H1 (cell line): ENCODE measurements around the gene LCE1B. TPM values are rescaled to one million over a fixed set of nuclear protein-coding genes. Genes with fewer than 3 reads are reported as not detected.

ENCODE experiments used
- CBX5 ChIP-seq: fragments of 300-800, 300-1000 bp; sonication (generic); IDR thresholded peaks from 2 replicates; pipeline ENCODE4 v1.7.1; 2016; ENCODE audit warnings: antibody characterized with exemption, low read length, low read depth
- GTF2F1 ChIP-seq: IDR thresholded peaks from 2 replicates; pipeline ENCODE4 v1.6.1; 2012; ENCODE audit warnings: low read depth, low read length, improper control_type of control experiment, borderline replicate concordance
- JUN ChIP-seq: IDR thresholded peaks from 2 replicates; pipeline ENCODE4 v1.6.1; 2011; ENCODE audit warnings: low read depth, mild to moderate bottlenecking, improper control_type of control experiment, low read length
- JUND ChIP-seq: IDR thresholded peaks from 2 replicates; pipeline ENCODE4 v1.6.1; 2011; ENCODE audit warnings: mild to moderate bottlenecking, improper control_type of control experiment, low read length
- SP4 ChIP-seq: IDR thresholded peaks from 2 replicates; pipeline ENCODE4 v1.6.1; 2012; ENCODE audit warnings: low read length, inconsistent platforms
- TAF1 ChIP-seq: IDR thresholded peaks from 2 replicates; pipeline ENCODE4 v1.6.1; 2011; ENCODE audit warnings: mild to moderate bottlenecking, low read depth, low read length
- polyA plus RNA-seq, 7 experiments: library from polyadenylated mRNA; depleted of rRNA in 3 of 7; stranded (reverse) in 5 of 7; unstranded in 2 of 7; fragments of >200 nt in 5 of 7; fragments of 200-250 nt in 2 of 7; gene quantifications; 1 replicate in 5 of 7; 2 replicates in 1 of 7; 4 replicates in 1 of 7; pipeline versions ENCODE4 v1.2.1 to v1.2.3, GENCODE V29; 2011 to 2013; ENCODE audit warnings: missing spikeins in 2 of 7, mixed read lengths in 2 of 7
- total RNA-seq: library from RNA; stranded (reverse); fragmentation: NEBNext Ultra II Directional; extraction: Animal tissue kit (Norgen Biotek cat#: 25700); gene quantifications from 2 replicates; pipeline ENCODE4 v1.2.1, GENCODE V29; 2021
- TF ChIP-seq, protein P1 (sequence below), 3 experiments: IDR thresholded peaks; 1 replicate in 2 of 3; 2 replicates in 1 of 3; pipeline versions ENCODE4 v1.5.1 to v1.6.1; 2011; ENCODE audit warnings: low read length in 3 of 3, mild to moderate bottlenecking in 3 of 3, inconsistent platforms in 2 of 3, low read depth in 1 of 3, moderate library complexity in 1 of 3; ENCODE audit not compliant: insufficient read depth in 1 of 3; ENCODE audit errors: control extremely low read depth in 1 of 3

The LCE1B gene
- total and polyA plus RNA-seq, 2 of the 8 experiments (the other 6 are each of a cell fraction or from before 2014, with no cell fraction given), result not detected

DNA sequence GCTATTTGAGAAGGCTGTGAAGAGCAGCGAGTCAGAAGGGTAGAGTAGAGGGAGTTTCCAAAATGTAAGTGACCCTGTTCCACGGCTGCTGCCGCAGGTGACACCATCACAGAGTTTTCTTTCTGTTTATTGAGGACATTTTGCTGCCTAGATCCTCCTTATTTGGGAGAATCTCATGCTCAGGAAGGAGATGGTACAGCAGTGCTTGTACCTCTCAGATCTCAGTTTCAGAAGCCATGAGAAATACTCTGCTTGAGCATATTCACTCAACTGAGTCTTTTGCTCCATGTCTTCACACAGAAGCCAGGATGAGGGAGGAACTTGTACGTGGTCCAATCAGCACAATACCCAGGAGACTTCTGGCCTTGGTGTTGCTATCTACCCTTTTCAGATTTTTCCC, 49.6 kb downstream of the LCE1B start (continued):
- TF ChIP-seq, protein P1, sequence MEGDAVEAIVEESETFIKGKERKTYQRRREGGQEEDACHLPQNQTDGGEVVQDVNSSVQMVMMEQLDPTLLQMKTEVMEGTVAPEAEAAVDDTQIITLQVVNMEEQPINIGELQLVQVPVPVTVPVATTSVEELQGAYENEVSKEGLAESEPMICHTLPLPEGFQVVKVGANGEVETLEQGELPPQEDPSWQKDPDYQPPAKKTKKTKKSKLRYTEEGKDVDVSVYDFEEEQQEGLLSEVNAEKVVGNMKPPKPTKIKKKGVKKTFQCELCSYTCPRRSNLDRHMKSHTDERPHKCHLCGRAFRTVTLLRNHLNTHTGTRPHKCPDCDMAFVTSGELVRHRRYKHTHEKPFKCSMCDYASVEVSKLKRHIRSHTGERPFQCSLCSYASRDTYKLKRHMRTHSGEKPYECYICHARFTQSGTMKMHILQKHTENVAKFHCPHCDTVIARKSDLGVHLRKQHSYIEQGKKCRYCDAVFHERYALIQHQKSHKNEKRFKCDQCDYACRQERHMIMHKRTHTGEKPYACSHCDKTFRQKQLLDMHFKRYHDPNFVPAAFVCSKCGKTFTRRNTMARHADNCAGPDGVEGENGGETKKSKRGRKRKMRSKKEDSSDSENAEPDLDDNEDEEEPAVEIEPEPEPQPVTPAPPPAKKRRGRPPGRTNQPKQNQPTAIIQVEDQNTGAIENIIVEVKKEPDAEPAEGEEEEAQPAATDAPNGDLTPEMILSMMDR (IDR thresholded peaks at IDR 0.05; ENCODE audit: control extremely low read depth in 1 of 3, insufficient read depth in 1 of 3, low read depth in 1 of 3, low read length in 3 of 3), result no peak
- TF ChIP-seq SP4 (no peak), GTF2F1 (no peak), TAF1 (no peak), JUND (no peak), CBX5 (no peak), JUN (no peak)
- TF ChIP-seq, all 59 proteins: peak for 0

Other genes starting within 250 kb of the LCE1B start
- gene LCE3E, start 245.2 kb upstream of the LCE1B start, total RNA-seq, result not detected in 2 replicates
- gene LCE3E, start 245.2 kb upstream of the LCE1B start, polyA plus RNA-seq (2011; rRNA removed), result not detected in 2 replicates
- not detected in 2 replicates for gene LCE3D, start 231.5 kb upstream of the LCE1B start, total RNA-seq
- not detected in 2 replicates for gene LCE3D, start 231.5 kb upstream of the LCE1B start, polyA plus RNA-seq (2011; rRNA removed)
- gene LCE3C, start 211.7 kb upstream of the LCE1B start, total RNA-seq, result not detected in 2 replicates
- gene LCE3C, start 211.7 kb upstream of the LCE1B start, polyA plus RNA-seq (2011; rRNA removed), result not detected in 2 replicates
- gene LCE3B, start 198.2 kb upstream of the LCE1B start, total RNA-seq, result not detected in 2 replicates
- not detected in 2 replicates for gene LCE3B, start 198.2 kb upstream of the LCE1B start, polyA plus RNA-seq (2011; rRNA removed)
- gene LCE3A, start 188.9 kb upstream of the LCE1B start, total RNA-seq, result not detected in 2 replicates
- gene LCE3A, start 188.9 kb upstream of the LCE1B start, polyA plus RNA-seq (2011; rRNA removed), result not detected in 2 replicates
- gene LCE2D, start 148.6 kb upstream of the LCE1B start, total RNA-seq, result not detected in 2 replicates
- not detected in 2 replicates for gene LCE2D, start 148.6 kb upstream of the LCE1B start, polyA plus RNA-seq (2011; rRNA removed)
- gene LCE2C, start 136.7 kb upstream of the LCE1B start, total RNA-seq, result not detected in 2 replicates
- not detected in 2 replicates for gene LCE2C, start 136.7 kb upstream of the LCE1B start, polyA plus RNA-seq (2011; rRNA removed)
- gene LCE2B, start 125.8 kb upstream of the LCE1B start, total RNA-seq, result not detected in 2 replicates
- gene LCE2B, start 125.8 kb upstream of the LCE1B start, polyA plus RNA-seq (2011; rRNA removed), result not detected in 2 replicates
- not detected in 2 replicates for gene LCE2A, start 113.6 kb upstream of the LCE1B start, total RNA-seq
- gene LCE2A, start 113.6 kb upstream of the LCE1B start, polyA plus RNA-seq (2011; rRNA removed), result not detected in 2 replicates
- not detected in 2 replicates for gene LCE4A, start 103.8 kb upstream of the LCE1B start, total RNA-seq
- not detected in 2 replicates for gene LCE4A, start 103.8 kb upstream of the LCE1B start, polyA plus RNA-seq (2011; rRNA removed)
- gene KPRP, start 53.9 kb upstream of the LCE1B start, total RNA-seq, result not detected in 2 replicates
- gene KPRP, start 53.9 kb upstream of the LCE1B start, polyA plus RNA-seq (2011; rRNA removed), result not detected in 2 replicates
- not detected in 2 replicates for gene LCE1F, start 36.8 kb upstream of the LCE1B start, total RNA-seq
- gene LCE1F, start 36.8 kb upstream of the LCE1B start, polyA plus RNA-seq (2011; rRNA removed), result not detected in 2 replicates
- not detected in 2 replicates for gene LCE1E, start 25.7 kb upstream of the LCE1B start, total RNA-seq
- not detected in 2 replicates for gene LCE1E, start 25.7 kb upstream of the LCE1B start, polyA plus RNA-seq (2011; rRNA removed)
- gene LCE1D, start 15.2 kb upstream of the LCE1B start, total RNA-seq, result not detected in 2 replicates
- not detected in 2 replicates for gene LCE1D, start 15.2 kb upstream of the LCE1B start, polyA plus RNA-seq (2011; rRNA removed)
- gene LCE1C, start 5.3 kb upstream of the LCE1B start, total RNA-seq, result not detected in 2 replicates
- not detected in 2 replicates for gene LCE1C, start 5.3 kb upstream of the LCE1B start, polyA plus RNA-seq (2011; rRNA removed)
- not detected in 2 replicates for gene LCE1A, start 15.5 kb downstream of the LCE1B start, total RNA-seq
- gene LCE1A, start 15.5 kb downstream of the LCE1B start, polyA plus RNA-seq (2011; rRNA removed), result not detected in 2 replicates
- gene LCE6A, start 30.9 kb downstream of the LCE1B start, total RNA-seq, result not detected in 2 replicates
- gene LCE6A, start 30.9 kb downstream of the LCE1B start, polyA plus RNA-seq (2011; rRNA removed), result not detected in 2 replicates
- not detected in 2 replicates for gene LCE7A, start 48.0 kb downstream of the LCE1B start, total RNA-seq
- not detected in 2 replicates for gene LCE7A, start 48.0 kb downstream of the LCE1B start, polyA plus RNA-seq (2011; rRNA removed)
- not detected in 2 replicates for gene SMCP, start 66.4 kb downstream of the LCE1B start, total RNA-seq
- not detected in 2 replicates for gene SMCP, start 66.4 kb downstream of the LCE1B start, polyA plus RNA-seq (2011; rRNA removed)
- gene IVL, start 96.6 kb downstream of the LCE1B start, total RNA-seq, result not detected in 2 replicates
- not detected in 2 replicates for gene IVL, start 96.6 kb downstream of the LCE1B start, polyA plus RNA-seq (2011; rRNA removed)
- not detected in 2 replicates for gene SPRR5, start 135.2 kb downstream of the LCE1B start, total RNA-seq
- gene SPRR5, start 135.2 kb downstream of the LCE1B start, polyA plus RNA-seq (2011; rRNA removed), result not detected in 2 replicates
- gene SPRR4, start 158.7 kb downstream of the LCE1B start, total RNA-seq, result not detected in 2 replicates
- not detected in 2 replicates for gene SPRR4, start 158.7 kb downstream of the LCE1B start, polyA plus RNA-seq (2011; rRNA removed)
- gene SPRR1A, start 172.1 kb downstream of the LCE1B start, total RNA-seq, result not detected in 2 replicates
- gene SPRR1A, start 172.1 kb downstream of the LCE1B start, polyA plus RNA-seq (2011; rRNA removed), result not detected in 2 replicates
- gene SPRR3, start 189.8 kb downstream of the LCE1B start, total RNA-seq, result not detected in 2 replicates
- gene SPRR3, start 189.8 kb downstream of the LCE1B start, polyA plus RNA-seq (2011; rRNA removed), result not detected in 2 replicates
- gene SPRR1B, start 219.2 kb downstream of the LCE1B start, total RNA-seq, result not detected in 2 replicates
- gene SPRR1B, start 219.2 kb downstream of the LCE1B start, polyA plus RNA-seq (2011; rRNA removed), result 0.16 and 0.23 TPM in 2 replicates
- not detected in 2 replicates for gene SPRR2D, start 229.1 kb downstream of the LCE1B start, total RNA-seq
- not detected in 2 replicates for gene SPRR2D, start 229.1 kb downstream of the LCE1B start, polyA plus RNA-seq (2011; rRNA removed)
- not detected in 2 replicates for gene SPRR2A, start 245.5 kb downstream of the LCE1B start, total RNA-seq
- not detected in 2 replicates for gene SPRR2A, start 245.5 kb downstream of the LCE1B start, polyA plus RNA-seq (2011; rRNA removed)